HEK293 (cell line): ENCODE data around the gene S100A1.
A peak's percentile ranks its signal among the peaks of the same experiment; 100 is the strongest.

Experiments used
- BCL11B ChIP-seq: fragments of 450-650 bp; formaldehyde crosslinking; IDR thresholded peaks from 2 replicates; pipeline ENCODE4 v1.5.1; 2016; ENCODE audit warnings: low read depth, missing biosample characterization, missing genetic modification characterization
- HOXC10 ChIP-seq: sonication (generic); formaldehyde crosslinking; IDR thresholded peaks from 2 replicates; pipeline ENCODE4 v1.8.1; 2023; ENCODE audit warnings: mild to moderate bottlenecking, missing genetic modification reagents
- IKZF3 ChIP-seq: fragments of 450-650 bp; IDR thresholded peaks from 2 replicates; pipeline ENCODE4 v1.5.0; 2018; ENCODE audit warnings: missing biosample characterization, mild to moderate bottlenecking, missing genetic modification characterization, moderate library complexity
- KLF9 ChIP-seq: fragments of 450-650 bp; formaldehyde crosslinking; IDR thresholded peaks from 2 replicates; pipeline ENCODE4 v1.5.1; 2016; ENCODE audit warnings: missing biosample characterization, missing genetic modification characterization, low read depth
- OSR2 ChIP-seq: fragments of 450-650 bp; formaldehyde crosslinking; IDR thresholded peaks from 2 replicates; pipeline ENCODE4 v1.5.1; 2016; ENCODE audit warnings: missing biosample characterization, missing genetic modification characterization
- SETDB1 ChIP-seq: IDR thresholded peaks from one replicate; pipeline ENCODE4 v1.6.1; 2017; ENCODE audit warnings: mild to moderate bottlenecking, low read length, moderate library complexity, mixed read lengths; ENCODE audit not compliant: insufficient read length
- ZBTB17 ChIP-seq: fragments of 450-650 bp; formaldehyde crosslinking; IDR thresholded peaks from 2 replicates; pipeline ENCODE4 v1.5.1; 2016; ENCODE audit warnings: missing biosample characterization, missing genetic modification characterization
- ZBTB20 ChIP-seq: fragments of 450-650 bp; formaldehyde crosslinking; IDR thresholded peaks from 2 replicates; pipeline ENCODE4 v1.5.1; 2016; ENCODE audit warnings: missing biosample characterization, missing genetic modification characterization
- ZNF184 ChIP-seq: fragments of 450-650 bp; IDR thresholded peaks from 2 replicates; pipeline ENCODE4 v1.5.1; 2018; ENCODE audit warnings: missing biosample characterization, mild to moderate bottlenecking, missing genetic modification characterization
- ZNF311 ChIP-seq: fragments of 450-650 bp; formaldehyde crosslinking; IDR thresholded peaks from 2 replicates; pipeline ENCODE4 v1.5.1; 2017; ENCODE audit warnings: missing biosample characterization, missing genetic modification characterization, borderline replicate concordance
- ZNF37A ChIP-seq: fragments of 450-650 bp; IDR thresholded peaks from 2 replicates; pipeline ENCODE4 v1.5.1; 2018; ENCODE audit warnings: missing biosample characterization, missing genetic modification characterization
- ZNF501 ChIP-seq: fragments of 450-650 bp; formaldehyde crosslinking; IDR thresholded peaks from 2 replicates; pipeline ENCODE4 v1.5.1; 2016; ENCODE audit warnings: missing biosample characterization, missing genetic modification characterization
- ZNF610 ChIP-seq: fragments of 450-650 bp; formaldehyde crosslinking; IDR thresholded peaks from 2 replicates; pipeline ENCODE4 v1.5.1; 2016; ENCODE audit warnings: missing biosample characterization, missing genetic modification characterization, borderline replicate concordance
- ZNF701 ChIP-seq: fragments of 450-650 bp; formaldehyde crosslinking; IDR thresholded peaks from 2 replicates; pipeline ENCODE4 v1.5.1; 2016; ENCODE audit warnings: missing biosample characterization, missing genetic modification characterization
- TF ChIP-seq, protein P1 (sequence below): fragments of 450-650 bp; formaldehyde crosslinking; conservative IDR thresholded peaks from 2 replicates; pipeline ENCODE4 v1.5.1; 2016; ENCODE audit warnings: low read depth, missing biosample characterization, missing genetic modification characterization
- TF ChIP-seq, protein P2 (sequence below): fragments of 450-650 bp; formaldehyde crosslinking; IDR thresholded peaks from 2 replicates; pipeline ENCODE4 v1.5.1; 2016; ENCODE audit warnings: missing biosample characterization, missing genetic modification characterization
- TF ChIP-seq, protein P3 (sequence below): fragments of 450-650 bp; formaldehyde crosslinking; IDR thresholded peaks from 2 replicates; pipeline ENCODE4 v1.5.1; 2017; ENCODE audit warnings: missing biosample characterization, mild to moderate bottlenecking, missing genetic modification characterization, moderate library complexity
- TF ChIP-seq, protein P4 (sequence below): fragments of 450-650 bp; formaldehyde crosslinking; IDR thresholded peaks from 2 replicates; pipeline ENCODE4 v1.5.1; 2016; ENCODE audit warnings: missing biosample characterization, missing genetic modification characterization
- TF ChIP-seq, protein P5 (sequence below): fragments of 450-650 bp; IDR thresholded peaks from 2 replicates; pipeline ENCODE4 v1.5.1; 2018; ENCODE audit warnings: missing biosample characterization, missing genetic modification characterization
- TF ChIP-seq, protein P6 (sequence below): fragments of 450-650 bp; formaldehyde crosslinking; IDR thresholded peaks from 2 replicates; pipeline ENCODE4 v1.5.1; 2016; ENCODE audit warnings: missing biosample characterization, missing genetic modification characterization
- TF ChIP-seq, protein P7 (sequence below): fragments of 450-650 bp; formaldehyde crosslinking; IDR thresholded peaks from 2 replicates; pipeline ENCODE4 v1.5.1; 2016; ENCODE audit warnings: missing biosample characterization, missing genetic modification characterization
- TF ChIP-seq, protein P8 (sequence below): fragments of 450-650 bp; formaldehyde crosslinking; IDR thresholded peaks from 2 replicates; pipeline ENCODE4 v1.5.1; 2016; ENCODE audit warnings: missing biosample characterization, missing genetic modification characterization, borderline replicate concordance

S100A1 gene

DNA sequence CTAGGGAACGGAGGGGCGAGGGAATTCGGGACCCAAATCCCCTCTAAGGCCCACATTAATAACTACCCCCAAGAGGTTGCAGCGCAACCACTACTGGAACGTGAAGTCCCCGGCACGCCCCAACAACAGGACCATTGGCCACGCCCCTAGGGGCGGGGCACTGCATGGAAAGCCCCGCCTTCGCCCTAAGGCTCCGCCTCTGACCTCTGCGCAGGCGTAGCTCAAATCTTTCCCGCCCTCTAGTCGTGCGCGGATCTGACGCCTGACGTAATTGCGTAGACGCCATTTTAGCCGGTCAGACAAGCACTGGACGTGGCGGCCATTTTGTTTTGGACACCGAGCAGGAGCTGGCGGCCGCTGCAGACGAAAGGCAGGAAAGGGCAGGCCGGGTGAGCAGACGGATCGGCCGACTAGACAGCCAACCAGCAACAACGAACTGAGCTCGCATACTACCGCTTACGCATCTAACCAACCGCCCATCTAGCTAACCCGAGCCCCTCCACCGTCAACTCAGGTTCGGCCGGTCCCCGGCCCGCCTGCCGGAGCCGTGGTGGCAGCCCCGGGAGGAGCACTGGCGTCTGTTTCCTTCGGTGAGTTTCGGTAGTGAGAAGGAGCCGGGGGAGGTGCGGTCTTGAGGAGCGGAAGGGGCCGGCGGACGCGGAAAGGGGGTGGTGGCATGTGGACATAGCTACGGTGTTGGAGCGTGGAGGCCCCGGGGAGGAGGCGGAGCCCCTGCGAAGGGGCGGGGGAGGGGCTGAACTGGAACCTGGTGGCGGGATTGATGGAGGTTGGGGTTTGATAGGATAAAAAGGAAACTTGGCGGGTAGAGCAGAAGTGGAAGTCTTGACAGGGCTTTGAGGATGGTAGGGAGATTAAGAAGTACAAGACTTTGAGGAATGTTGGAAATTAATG lies 5.8 kb downstream of the S100A1 start, which contains the start of gene CHTOP (continued):
- TF ChIP-seq, protein P1, sequence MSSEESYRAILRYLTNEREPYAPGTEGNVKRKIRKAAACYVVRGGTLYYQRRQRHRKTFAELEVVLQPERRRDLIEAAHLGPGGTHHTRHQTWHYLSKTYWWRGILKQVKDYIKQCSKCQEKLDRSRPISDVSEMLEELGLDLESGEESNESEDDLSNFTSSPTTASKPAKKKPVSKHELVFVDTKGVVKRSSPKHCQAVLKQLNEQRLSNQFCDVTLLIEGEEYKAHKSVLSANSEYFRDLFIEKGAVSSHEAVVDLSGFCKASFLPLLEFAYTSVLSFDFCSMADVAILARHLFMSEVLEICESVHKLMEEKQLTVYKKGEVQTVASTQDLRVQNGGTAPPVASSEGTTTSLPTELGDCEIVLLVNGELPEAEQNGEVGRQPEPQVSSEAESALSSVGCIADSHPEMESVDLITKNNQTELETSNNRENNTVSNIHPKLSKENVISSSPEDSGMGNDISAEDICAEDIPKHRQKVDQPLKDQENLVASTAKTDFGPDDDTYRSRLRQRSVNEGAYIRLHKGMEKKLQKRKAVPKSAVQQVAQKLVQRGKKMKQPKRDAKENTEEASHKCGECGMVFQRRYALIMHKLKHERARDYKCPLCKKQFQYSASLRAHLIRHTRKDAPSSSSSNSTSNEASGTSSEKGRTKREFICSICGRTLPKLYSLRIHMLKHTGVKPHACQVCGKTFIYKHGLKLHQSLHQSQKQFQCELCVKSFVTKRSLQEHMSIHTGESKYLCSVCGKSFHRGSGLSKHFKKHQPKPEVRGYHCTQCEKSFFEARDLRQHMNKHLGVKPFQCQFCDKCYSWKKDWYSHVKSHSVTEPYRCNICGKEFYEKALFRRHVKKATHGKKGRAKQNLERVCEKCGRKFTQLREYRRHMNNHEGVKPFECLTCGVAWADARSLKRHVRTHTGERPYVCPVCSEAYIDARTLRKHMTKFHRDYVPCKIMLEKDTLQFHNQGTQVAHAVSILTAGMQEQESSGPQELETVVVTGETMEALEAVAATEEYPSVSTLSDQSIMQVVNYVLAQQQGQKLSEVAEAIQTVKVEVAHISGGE (tag by site-specific recombination) = peak; percentile 80
- TF ChIP-seq SETDB1 (no peak), ZNF610 (tag by site-specific recombination) (peak; percentile 80; the same call in 1 of the 2 replicates), ZNF37A (tag by site-specific recombination) (no peak), ZBTB17 (tag by site-specific recombination) (peak; percentile 90), BCL11B (tag by site-specific recombination) (peak; percentile 86), ZNF501 (tag by site-specific recombination) (peak; percentile 100), HOXC10 (CRISPR knock-in tag) (no peak), ZNF701 (tag by site-specific recombination) (no peak), OSR2 (tag by site-specific recombination) (peak; percentile 48; the same call in 1 of the 2 replicates), ZNF184 (peak; percentile 34; the same call in 1 of the 2 replicates), ZNF311 (tag by site-specific recombination) (no peak), KLF9 (tag by site-specific recombination) (peak; percentile 95), ZBTB20 (tag by site-specific recombination) (peak; percentile 62; the same call in 1 of the 2 replicates), IKZF3 (tag by site-specific recombination) (no peak)
- TF ChIP-seq, protein P2, sequence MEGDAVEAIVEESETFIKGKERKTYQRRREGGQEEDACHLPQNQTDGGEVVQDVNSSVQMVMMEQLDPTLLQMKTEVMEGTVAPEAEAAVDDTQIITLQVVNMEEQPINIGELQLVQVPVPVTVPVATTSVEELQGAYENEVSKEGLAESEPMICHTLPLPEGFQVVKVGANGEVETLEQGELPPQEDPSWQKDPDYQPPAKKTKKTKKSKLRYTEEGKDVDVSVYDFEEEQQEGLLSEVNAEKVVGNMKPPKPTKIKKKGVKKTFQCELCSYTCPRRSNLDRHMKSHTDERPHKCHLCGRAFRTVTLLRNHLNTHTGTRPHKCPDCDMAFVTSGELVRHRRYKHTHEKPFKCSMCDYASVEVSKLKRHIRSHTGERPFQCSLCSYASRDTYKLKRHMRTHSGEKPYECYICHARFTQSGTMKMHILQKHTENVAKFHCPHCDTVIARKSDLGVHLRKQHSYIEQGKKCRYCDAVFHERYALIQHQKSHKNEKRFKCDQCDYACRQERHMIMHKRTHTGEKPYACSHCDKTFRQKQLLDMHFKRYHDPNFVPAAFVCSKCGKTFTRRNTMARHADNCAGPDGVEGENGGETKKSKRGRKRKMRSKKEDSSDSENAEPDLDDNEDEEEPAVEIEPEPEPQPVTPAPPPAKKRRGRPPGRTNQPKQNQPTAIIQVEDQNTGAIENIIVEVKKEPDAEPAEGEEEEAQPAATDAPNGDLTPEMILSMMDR (tag by site-specific recombination) = peak; percentile 30; the same call in 1 of the 2 replicates
- TF ChIP-seq, protein P3, sequence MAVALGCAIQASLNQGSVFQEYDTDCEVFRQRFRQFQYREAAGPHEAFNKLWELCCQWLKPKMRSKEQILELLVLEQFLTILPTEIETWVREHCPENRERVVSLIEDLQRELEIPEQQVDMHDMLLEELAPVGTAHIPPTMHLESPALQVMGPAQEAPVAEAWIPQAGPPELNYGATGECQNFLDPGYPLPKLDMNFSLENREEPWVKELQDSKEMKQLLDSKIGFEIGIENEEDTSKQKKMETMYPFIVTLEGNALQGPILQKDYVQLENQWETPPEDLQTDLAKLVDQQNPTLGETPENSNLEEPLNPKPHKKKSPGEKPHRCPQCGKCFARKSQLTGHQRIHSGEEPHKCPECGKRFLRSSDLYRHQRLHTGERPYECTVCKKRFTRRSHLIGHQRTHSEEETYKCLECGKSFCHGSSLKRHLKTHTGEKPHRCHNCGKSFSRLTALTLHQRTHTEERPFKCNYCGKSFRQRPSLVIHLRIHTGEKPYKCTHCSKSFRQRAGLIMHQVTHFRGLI (tag by site-specific recombination) = 0 out of 2 replicates have a peak, but pooled peaks have one; percentile 24
- TF ChIP-seq, protein P4, sequence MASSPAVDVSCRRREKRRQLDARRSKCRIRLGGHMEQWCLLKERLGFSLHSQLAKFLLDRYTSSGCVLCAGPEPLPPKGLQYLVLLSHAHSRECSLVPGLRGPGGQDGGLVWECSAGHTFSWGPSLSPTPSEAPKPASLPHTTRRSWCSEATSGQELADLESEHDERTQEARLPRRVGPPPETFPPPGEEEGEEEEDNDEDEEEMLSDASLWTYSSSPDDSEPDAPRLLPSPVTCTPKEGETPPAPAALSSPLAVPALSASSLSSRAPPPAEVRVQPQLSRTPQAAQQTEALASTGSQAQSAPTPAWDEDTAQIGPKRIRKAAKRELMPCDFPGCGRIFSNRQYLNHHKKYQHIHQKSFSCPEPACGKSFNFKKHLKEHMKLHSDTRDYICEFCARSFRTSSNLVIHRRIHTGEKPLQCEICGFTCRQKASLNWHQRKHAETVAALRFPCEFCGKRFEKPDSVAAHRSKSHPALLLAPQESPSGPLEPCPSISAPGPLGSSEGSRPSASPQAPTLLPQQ (tag by site-specific recombination) = peak; percentile 87
- TF ChIP-seq, protein P5, sequence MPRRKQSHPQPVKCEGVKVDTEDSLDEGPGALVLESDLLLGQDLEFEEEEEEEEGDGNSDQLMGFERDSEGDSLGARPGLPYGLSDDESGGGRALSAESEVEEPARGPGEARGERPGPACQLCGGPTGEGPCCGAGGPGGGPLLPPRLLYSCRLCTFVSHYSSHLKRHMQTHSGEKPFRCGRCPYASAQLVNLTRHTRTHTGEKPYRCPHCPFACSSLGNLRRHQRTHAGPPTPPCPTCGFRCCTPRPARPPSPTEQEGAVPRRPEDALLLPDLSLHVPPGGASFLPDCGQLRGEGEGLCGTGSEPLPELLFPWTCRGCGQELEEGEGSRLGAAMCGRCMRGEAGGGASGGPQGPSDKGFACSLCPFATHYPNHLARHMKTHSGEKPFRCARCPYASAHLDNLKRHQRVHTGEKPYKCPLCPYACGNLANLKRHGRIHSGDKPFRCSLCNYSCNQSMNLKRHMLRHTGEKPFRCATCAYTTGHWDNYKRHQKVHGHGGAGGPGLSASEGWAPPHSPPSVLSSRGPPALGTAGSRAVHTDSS (tag by site-specific recombination) = no peak
- TF ChIP-seq, protein P6, sequence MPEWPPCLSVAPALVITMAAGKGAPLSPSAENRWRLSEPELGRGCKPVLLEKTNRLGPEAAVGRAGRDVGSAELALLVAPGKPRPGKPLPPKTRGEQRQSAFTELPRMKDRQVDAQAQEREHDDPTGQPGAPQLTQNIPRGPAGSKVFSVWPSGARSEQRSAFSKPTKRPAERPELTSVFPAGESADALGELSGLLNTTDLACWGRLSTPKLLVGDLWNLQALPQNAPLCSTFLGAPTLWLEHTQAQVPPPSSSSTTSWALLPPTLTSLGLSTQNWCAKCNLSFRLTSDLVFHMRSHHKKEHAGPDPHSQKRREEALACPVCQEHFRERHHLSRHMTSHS (tag by site-specific recombination) = no peak
- TF ChIP-seq, protein P7, sequence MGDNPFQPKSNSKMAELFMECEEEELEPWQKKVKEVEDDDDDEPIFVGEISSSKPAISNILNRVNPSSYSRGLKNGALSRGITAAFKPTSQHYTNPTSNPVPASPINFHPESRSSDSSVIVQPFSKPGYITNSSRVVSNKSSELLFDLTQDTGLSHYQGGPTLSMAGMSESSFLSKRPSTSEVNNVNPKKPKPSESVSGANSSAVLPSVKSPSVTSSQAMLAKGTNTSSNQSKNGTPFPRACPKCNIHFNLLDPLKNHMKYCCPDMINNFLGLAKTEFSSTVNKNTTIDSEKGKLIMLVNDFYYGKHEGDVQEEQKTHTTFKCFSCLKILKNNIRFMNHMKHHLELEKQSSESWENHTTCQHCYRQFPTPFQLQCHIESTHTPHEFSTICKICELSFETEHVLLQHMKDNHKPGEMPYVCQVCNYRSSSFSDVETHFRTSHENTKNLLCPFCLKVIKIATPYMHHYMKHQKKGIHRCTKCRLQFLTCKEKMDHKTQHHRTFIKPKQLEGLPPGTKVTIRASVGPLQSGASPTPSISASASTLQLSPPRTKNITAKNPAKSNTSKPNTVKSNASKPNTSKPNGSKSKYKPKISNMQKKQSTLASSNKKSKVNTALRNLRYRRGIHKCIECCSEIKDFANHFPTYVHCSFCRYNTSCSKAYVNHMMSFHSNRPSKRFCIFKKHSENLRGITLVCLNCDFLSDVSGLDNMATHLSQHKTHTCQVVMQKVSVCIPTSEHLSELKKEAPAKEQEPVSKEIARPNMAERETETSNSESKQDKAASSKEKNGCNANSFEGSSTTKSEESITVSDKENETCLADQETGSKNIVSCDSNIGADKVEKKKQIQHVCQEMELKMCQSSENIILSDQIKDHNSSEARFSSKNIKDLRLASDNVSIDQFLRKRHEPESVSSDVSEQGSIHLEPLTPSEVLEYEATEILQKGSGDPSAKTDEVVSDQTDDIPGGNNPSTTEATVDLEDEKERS (tag by site-specific recombination) = peak; percentile 85
- TF ChIP-seq, protein P8, sequence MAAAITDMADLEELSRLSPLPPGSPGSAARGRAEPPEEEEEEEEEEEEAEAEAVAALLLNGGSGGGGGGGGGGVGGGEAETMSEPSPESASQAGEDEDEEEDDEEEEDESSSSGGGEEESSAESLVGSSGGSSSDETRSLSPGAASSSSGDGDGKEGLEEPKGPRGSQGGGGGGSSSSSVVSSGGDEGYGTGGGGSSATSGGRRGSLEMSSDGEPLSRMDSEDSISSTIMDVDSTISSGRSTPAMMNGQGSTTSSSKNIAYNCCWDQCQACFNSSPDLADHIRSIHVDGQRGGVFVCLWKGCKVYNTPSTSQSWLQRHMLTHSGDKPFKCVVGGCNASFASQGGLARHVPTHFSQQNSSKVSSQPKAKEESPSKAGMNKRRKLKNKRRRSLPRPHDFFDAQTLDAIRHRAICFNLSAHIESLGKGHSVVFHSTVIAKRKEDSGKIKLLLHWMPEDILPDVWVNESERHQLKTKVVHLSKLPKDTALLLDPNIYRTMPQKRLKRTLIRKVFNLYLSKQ (tag by site-specific recombination) = no peak
